Smooth muscle cell of the brain vasculature (primary cell): Measurements from ENCODE around the gene ENDOU.
"Not testable (repeated sequence)": the region's sequence is repeated elsewhere in the genome, so short reads cannot be mapped to it uniquely, and the experiment has no call there.

Experiments
- DNase-seq: peaks from one replicate; pipeline ENCODE4 v3.0.0-alpha.2; 2012; ENCODE audit warnings: low read depth, low spot score

The ENDOU gene

DNA sequence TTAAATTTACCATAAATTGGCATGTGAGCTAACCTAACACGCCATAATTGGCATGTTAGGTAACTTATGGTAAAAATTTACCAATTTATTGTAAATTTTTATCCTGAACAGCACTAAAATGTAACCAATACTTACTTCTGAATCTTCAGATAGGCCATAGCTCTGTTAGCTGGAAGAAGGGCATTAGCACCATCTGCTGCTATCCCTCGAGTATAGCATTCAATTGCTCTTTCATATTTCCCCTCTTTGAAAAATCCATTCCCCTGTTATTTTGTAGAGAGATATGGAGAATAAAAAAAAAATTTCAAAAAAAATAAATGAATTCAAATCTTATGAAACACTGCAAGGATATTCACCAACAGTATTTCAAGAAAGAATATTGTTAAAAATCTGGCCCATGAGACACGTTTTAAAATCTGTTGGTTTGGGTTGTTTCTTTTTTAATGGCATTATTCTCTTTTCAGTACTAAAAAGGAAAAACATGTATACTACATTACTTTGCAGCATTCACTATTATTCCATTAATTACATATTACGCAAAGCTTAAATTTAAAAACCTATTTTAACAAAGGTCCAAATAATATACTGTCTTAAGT lies 38.5 kb downstream of the ENDOU start:
- DNase-seq = no peak

DNA sequence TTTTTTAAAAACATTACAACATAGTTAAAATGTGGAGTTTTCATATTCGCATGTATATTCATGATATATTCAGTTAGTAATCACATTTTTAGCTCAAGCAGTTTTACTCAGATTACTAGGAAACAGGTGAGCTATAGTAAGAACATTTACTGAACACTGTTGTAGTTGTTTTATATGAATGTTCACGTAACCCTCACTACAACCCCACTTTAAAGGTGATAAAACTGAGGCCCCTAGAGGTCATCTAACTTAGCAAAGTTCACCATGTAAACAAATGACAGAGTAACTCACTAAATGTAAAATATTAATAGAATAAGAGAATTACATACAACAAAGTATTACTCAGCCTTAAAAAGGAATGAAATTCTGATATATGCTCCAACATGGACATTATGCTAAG lies 45.5 kb downstream of the ENDOU start:
- DNase-seq = no peak

DNA sequence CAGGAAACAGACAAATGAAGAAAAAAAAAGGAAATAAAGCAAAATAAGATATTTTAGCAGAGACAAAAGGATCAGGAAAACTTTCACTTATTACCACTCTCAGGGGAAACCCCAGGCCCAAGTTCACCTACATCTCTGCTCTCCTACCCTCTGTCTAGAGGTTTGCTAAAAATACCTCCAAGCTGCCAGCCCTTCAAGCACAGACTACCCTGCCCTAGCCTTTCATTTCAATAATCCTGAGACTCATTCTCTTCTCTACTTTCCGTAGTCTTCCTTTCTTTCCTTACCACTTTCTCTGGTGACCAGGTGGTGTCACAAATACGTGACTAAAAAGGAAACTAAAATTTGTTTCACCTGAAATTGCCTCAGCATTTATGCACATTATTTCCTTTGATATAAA lies 53.2 kb downstream of the ENDOU start:
- no peak for DNase-seq

DNA sequence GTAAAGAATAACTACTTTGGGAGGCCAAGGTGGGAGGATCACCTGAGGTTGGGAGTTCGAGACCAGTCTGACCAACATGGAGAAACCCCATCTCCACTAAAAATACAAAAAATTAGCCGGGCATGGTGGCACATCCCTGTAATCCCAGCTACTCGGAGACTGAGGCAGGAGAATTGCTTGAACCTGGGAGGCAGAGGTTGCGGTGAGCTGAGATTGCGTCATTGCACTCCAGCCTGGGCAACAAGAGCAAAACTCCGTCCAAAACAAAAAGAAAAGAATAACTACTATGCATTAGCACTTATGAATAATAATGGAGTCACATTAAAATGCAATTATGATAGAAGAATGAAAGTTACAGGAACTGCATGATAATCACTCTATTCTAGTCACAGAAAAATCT lies 57.4 kb downstream of the ENDOU start:
- not testable (repeated sequence) for DNase-seq
